Endodermal cell (in vitro differentiated cells): ENCODE data around the gene GPC3. TPM values are rescaled to one million over a fixed set of nuclear protein-coding genes. Genes with fewer than 3 reads are reported as not detected.

Experiments used
- DNase-seq: peaks from one replicate; pipeline ENCODE4 v3.0.0-alpha.2; 2017
- H3K27ac ChIP-seq: 2 replicates; pipeline ENCODE4 v1.5.1; 2013; ENCODE audit warnings: mild to moderate bottlenecking, low read depth, low read length, moderate library complexity
- H3K27me3 ChIP-seq: 2 replicates; pipeline ENCODE4 v1.6.1; 2013; ENCODE audit warnings: mild to moderate bottlenecking, low read length, moderate library complexity; ENCODE audit not compliant: insufficient read depth, control insufficient read depth, poor library complexity, severe bottlenecking
- H3K36me3 ChIP-seq: 2 replicates; pipeline ENCODE4 v1.7.0; 2013; ENCODE audit warnings: mild to moderate bottlenecking, low read length, moderate library complexity; ENCODE audit not compliant: control insufficient read depth, insufficient read depth
- H3K4me1 ChIP-seq: one replicate; pipeline ENCODE4 v1.7.0; 2013; ENCODE audit warnings: low read length; ENCODE audit not compliant: control insufficient read depth, insufficient read depth
- H3K4me3 ChIP-seq: 2 replicates; pipeline ENCODE4 v1.5.1; 2013; ENCODE audit warnings: mild to moderate bottlenecking, low read length, moderate library complexity
- H3K9ac ChIP-seq: 2 replicates; pipeline ENCODE4 v1.6.1; 2013; ENCODE audit warnings: mild to moderate bottlenecking, low read length, moderate library complexity; ENCODE audit not compliant: poor library complexity, severe bottlenecking; ENCODE audit errors: extremely low read depth
- H3K9me3 ChIP-seq: 2 replicates; pipeline ENCODE4 v1.6.1; 2013; ENCODE audit warnings: mild to moderate bottlenecking, low read length, moderate library complexity; ENCODE audit not compliant: control insufficient read depth
- H3K27ac Mint-ChIP-seq: 2 replicates; pipeline ENCODE4 v1.8.0; 2020; ENCODE audit warnings: mixed read lengths
- H3K27me3 Mint-ChIP-seq: 2 replicates; pipeline ENCODE4 v1.8.0; 2021; ENCODE audit warnings: mild to moderate bottlenecking, mixed read lengths; ENCODE audit not compliant: insufficient read depth
- H3K36me3 Mint-ChIP-seq: 2 replicates; pipeline ENCODE4 v1.8.0; 2020; ENCODE audit warnings: low read depth, mixed read lengths
- H3K4me1 Mint-ChIP-seq: 2 replicates; pipeline ENCODE4 v1.8.0; 2020; ENCODE audit warnings: mixed read lengths
- H3K4me3 Mint-ChIP-seq: 2 replicates; pipeline ENCODE4 v1.8.0; 2020; ENCODE audit warnings: mild to moderate bottlenecking, moderate library complexity, mixed read lengths
- H3K9me3 Mint-ChIP-seq: 2 replicates; pipeline ENCODE4 v1.8.0; 2020; ENCODE audit warnings: mild to moderate bottlenecking, mixed read lengths
- CTCF ChIP-seq: fragments of 200-600 bp; sonication (generic); conservative IDR thresholded peaks from 2 replicates; pipeline ENCODE4 v1.5.0; 2021; ENCODE audit warnings: antibody characterized with exemption, mild to moderate bottlenecking
- WGBS, 2 experiments: methylation state at CpG; one replicate each; pipeline versions ENCODE4 v1.1.5 to v1.1.7; 2013; ENCODE audit warnings: missing lambda C conversion rate in 2 of 2, mixed read lengths in 1 of 2; ENCODE audit not compliant: insufficient coverage in 1 of 2, insufficient read length in 1 of 2; 5-methylcytosine and 5-hydroxymethylcytosine counted together
- total RNA-seq, 2 donors: library from RNA; stranded (reverse); fragmentation: NEBNext Ultra II Directional in 1 of 2; extraction: Animal tissue kit (Norgen Biotek cat#: 25700) in 1 of 2; gene quantifications; 2 replicates in 1 of 2; 3 replicates in 1 of 2; pipeline ENCODE4 v1.2.1, GENCODE V29; 2021

GPC3 gene
- total RNA-seq, 2 donors from 2014 or later, result 39.5 to 125 TPM

GRCh38 chrX:133702230-133702629 lies 283.2 kb downstream of the GPC3 start:
- Mint-ChIP-seq H3K36me3 (no peaks in the 10 kb centered on the region), H3K27ac (no peak overlapping the region), H3K9me3 (no peaks in the 10 kb centered on the region), H3K4me1 (peaks cover 37% of the 10 kb centered on the region), H3K27me3 (no peaks in the 10 kb centered on the region), H3K4me3 (no peak overlapping the region)
- Histone ChIP-seq H3K4me1 (peaks cover 4% of the 10 kb centered on the region), H3K27me3 (no peaks in the 10 kb centered on the region), H3K9ac (no peak overlapping the region), H3K36me3 (no peaks in the 10 kb centered on the region), H3K27ac (peak overlapping the region; percentile 60), H3K9me3 (no peaks in the 10 kb centered on the region), H3K4me3 (no peak overlapping the region)
- no peak for DNase-seq
- no peak for TF ChIP-seq CTCF

GRCh38 chrX:133699023-133699728 lies 286.2 kb downstream of the GPC3 start:
- TF ChIP-seq CTCF, result no peak
- Mint-ChIP-seq H3K4me3 (no peak overlapping the region), H3K27ac (no peak overlapping the region), H3K27me3 (no peaks in the 10 kb centered on the region), H3K4me1 (peaks cover 54% of the 10 kb centered on the region), H3K9me3 (no peaks in the 10 kb centered on the region), H3K36me3 (peaks cover 6% of the 10 kb centered on the region)
- Histone ChIP-seq H3K36me3 (no peaks in the 10 kb centered on the region), H3K4me1 (peaks cover 4% of the 10 kb centered on the region), H3K27me3 (no peaks in the 10 kb centered on the region), H3K9me3 (no peaks in the 10 kb centered on the region), H3K9ac (no peak overlapping the region), H3K4me3 (no peak overlapping the region), H3K27ac (peak overlapping the region; percentile 38)
- 40 to 83% methylated on average over 1 to 7 of the region's 7 CpGs for WGBS, 2 experiments
- DNase-seq, result no peak

GRCh38 chrX:133698298-133698697 lies 287.1 kb downstream of the GPC3 start:
- Histone ChIP-seq H3K36me3 (no peaks in the 10 kb centered on the region), H3K27ac (peak overlapping the region; percentile 53), H3K4me1 (peaks cover 4% of the 10 kb centered on the region), H3K9ac (no peak overlapping the region), H3K9me3 (no peaks in the 10 kb centered on the region), H3K4me3 (no peak overlapping the region), H3K27me3 (no peaks in the 10 kb centered on the region)
- no peak overlapping the region for H3K27ac Mint-ChIP-seq
- H3K4me3 Mint-ChIP-seq, result no peak overlapping the region
- peaks cover 6% of the 10 kb centered on the region for H3K36me3 Mint-ChIP-seq
- TF ChIP-seq CTCF, result no peak
- H3K4me1 Mint-ChIP-seq, result peaks cover 54% of the 10 kb centered on the region
- H3K27me3 Mint-ChIP-seq, result no peaks in the 10 kb centered on the region
- DNase-seq, result no peak
- 22% methylated on average over 1 of the region's 2 CpGs; no CpG with 5 or more reads in 1 of the 2 experiments for WGBS, 2 experiments
- H3K9me3 Mint-ChIP-seq, result no peaks in the 10 kb centered on the region
